Measurements from ENCODE around the gene TAC3.
A peak's percentile ranks its signal among the peaks of the same experiment; 100 is the strongest.
"Not testable (repeated sequence)": the region's sequence is repeated elsewhere in the genome, so short reads cannot be mapped to it uniquely, and the experiment has no call there.

Gene TAC3

DNA sequence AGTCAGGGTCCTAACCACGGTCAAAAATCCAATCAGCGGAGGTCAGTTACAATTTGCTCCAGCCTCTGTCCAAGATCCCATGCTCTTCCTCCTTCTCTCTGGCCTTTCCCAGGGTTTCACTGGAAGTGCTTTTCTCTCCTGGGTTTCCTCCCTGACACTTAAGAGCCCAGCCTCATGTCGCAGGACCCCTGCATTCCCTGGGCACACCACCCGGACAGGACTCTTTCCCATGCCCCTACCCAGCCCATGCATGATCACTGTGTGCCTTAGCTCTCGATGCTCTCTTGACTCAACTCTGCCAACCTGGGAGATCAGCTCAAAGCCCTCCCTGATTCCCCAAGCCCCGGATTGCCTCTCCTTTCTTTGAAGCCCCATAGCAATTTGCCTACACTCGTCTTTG is 15.5 kb upstream of the TAC3 start:
- no peak for DNase-seq

DNA sequence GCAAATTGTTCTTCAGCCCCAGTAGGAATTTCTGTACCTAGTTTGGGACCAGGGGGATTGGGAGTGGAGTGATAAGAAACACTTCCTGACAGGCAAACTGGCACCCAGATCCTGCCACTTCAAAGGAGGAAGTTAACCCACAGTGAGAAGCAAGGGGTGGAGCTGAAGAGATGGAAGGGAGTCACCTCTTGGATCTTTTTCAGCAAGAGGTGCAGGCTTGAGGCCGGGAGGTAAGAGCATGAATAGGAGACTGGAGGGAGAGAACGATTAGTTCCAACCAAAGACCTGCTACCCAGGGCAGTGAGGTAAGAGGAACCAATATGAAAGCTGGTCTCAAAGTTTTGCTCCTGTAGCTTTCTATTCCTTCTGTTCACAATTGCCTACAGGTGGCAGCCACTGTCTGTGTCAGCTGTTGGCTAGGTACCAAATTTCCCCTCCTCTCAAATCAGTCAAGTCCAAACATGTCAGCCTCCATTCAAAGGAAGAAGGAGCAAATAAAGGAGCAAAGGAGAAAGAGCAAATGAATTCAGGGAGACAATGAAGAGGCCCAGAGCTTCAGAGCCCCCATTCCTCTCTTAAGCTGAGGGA is 14.9 kb upstream of the TAC3 start:
- peak; percentile 77 for DNase-seq

DNA sequence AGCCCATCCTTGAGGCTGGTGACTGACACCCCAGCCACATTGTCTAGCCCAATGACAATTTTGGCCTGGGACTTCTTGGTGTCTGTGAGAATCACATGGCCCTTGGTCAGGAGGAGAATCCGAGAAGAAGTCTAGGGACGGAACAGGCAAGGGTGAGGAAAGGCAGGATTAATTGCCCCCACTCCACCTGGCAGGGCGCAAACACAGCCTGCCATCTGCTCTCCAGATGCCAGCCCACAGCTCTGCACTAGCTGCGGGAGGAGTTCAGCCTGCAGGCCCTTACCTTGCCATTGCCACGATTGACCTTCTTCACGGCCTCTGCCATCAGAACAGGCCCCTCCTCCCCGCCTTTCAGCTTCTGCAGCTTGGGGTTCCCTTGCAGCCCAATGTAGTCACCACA is 13.1 kb upstream of the TAC3 start:
- DNase-seq, result no peak

DNA sequence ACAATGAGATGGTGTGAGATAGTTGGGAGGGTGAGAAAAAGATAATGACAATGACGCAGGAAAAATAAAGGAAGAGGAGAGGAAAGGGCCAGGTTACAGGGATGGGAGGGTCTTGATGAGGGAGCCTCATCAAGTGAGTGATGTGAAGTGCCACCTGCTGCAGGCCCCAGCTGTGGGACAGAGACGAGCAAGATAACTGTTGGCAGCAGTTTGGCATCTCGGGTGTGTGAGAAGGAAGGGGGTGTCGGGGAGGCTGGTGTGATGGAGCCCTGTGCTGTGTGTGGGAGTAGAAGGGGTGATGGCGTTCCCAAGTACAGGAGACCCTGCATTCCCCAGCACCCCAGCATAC is 11.4 kb upstream of the TAC3 start:
- DNase-seq, result no peak

DNA sequence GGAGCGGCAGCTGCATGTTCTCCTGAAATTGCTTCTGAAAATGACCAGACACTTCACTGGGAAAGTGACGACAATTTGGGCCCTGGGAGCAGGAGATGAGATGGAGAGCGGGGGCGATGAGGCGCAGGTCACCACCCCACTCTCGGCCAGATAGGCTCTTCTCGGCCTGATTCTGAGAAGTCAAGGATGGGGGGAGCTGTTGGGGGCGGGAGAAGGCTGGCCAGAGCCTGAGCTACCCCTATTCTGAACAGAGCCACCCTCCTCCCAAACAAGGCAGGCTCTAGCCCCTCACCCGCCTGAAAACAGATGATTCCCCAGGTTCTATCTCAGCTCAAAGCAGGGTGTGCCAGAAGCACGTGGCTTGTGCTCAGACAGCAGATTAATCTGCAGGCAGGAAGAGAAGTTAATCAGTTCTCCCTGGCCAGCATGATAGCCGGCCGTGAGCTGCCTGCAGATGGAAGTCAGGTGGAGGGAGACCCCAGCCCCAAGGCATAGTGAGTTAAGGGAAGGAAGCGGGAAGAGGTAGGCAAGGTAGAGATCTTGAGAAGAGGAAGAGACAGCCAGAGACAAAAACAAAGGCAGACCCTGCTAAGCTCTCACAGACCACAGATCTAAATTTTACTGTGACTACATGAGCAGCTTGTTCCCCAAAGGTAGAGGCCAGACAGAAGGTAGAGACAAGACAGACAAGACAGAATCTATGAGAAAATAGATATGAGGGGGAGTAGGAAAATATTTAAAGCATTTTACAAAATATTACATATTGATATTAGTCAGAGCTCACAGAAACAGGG is 10.9 kb upstream of the TAC3 start:
- no peak for DNase-seq

DNA sequence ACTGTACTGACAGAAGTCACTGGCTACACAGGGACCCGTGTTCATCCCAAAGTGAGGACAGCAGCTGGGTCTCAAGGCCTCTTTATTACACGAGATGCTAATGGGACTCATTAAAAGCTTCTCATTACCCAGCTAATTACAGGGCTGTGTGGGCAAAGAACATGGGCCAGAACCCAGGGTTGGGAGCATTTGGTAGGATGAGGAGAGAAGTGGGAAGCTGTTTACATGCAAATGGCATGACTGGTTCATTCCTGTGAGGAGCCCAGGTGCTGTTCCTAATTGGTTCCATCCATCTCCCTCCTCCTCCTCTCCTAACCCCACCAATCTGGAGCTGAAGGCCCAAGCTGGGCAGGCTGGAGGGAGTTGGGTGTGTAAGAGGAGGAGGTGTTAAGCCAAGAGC is 8.9 kb upstream of the TAC3 start:
- DNase-seq, result no peak

DNA sequence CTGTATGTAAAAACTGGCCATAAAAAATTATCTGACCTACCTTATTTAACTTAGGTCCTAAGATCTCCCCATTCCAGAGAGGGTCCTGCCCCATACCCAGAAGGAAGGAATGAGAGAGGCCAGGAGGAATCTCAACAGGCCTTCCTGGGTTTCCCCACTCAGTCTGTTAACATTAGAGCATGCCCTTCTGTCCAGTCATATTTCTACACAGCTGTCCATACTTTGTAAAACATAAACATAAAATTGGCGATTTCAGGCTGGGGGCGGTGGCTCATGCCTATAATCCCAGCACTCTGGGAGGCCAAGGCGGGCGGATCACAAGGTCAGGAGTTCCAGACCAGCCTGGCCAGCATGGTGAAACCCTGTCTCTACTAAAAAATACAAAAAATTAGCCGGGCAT is 6.0 kb upstream of the TAC3 start:
- DNase-seq, result not testable (repeated sequence)

DNA sequence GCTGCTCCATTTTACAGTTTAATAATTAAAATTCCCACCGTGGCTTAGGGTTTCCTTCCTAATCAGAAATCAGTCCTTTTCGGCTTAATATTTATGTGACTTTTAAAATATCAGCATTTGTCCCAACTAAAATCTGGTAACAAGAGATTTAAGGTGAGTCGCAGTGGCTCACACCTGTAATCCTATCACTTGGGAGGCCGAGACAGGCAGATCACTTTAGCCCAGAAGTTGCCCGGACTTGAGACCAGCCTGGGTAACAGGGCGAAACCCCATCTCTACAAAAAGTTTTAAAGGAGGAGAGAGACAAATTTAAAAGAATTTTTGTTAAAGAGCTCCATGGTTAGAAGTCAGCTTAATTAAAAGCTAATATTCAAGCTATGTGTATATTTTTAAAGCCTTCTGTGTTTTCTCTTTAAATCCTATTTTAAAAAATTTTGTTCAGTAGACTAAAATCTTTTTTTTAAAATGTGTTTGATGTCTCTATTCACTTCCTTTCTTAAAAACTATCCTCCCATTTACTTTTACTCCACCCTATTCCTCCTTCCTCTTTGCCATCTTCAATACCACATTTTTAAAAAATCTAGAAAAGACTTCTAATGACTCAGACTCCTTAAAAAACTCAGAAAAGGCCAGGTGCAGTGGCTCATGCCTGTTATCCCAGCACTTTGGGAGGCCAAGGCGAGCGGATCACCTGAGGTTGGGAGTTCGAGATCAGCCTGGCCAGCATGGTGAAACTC is 3.8 kb upstream of the TAC3 start:
- no peak for DNase-seq

DNA sequence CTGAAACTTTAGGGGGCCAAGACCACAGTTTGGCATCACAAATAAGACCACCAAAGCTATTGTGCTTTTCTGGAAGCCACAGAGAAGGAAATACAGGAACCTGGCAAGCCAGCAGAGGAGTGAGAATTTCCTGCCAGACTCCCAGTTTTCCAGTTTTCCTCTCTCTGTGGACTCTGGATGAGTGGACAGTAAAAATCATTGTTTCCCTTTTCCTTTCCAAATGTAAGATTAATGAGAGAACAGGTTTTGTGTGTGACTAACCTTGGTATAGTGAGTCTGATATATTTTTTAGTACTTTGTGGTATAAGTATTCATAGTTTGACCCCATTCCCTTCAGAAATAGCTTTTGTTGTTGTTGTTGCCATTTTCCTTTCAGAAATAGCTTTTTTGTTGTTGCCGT is 2.6 kb upstream of the TAC3 start:
- no peak for DNase-seq

DNA sequence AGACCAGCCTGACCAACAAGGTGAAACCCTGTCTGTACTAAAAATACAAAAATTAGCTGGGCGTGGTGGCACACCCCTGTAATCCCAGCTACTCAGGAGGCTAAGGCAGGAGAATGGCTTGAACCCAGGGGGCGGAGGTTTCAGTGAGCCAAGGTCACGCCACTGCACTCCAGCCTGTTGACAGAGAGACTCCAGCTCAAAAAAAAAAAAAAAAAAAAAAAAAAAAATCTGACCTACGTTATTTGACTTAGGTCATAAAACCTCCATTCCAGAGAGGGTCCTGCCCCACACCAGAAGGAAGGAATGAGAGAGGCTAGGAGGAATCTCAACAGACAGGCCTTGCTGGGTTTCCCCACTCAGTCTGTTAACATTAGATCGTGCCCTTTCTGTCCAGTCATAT is 2.0 kb upstream of the TAC3 start:
- not testable (repeated sequence) for DNase-seq

DNA sequence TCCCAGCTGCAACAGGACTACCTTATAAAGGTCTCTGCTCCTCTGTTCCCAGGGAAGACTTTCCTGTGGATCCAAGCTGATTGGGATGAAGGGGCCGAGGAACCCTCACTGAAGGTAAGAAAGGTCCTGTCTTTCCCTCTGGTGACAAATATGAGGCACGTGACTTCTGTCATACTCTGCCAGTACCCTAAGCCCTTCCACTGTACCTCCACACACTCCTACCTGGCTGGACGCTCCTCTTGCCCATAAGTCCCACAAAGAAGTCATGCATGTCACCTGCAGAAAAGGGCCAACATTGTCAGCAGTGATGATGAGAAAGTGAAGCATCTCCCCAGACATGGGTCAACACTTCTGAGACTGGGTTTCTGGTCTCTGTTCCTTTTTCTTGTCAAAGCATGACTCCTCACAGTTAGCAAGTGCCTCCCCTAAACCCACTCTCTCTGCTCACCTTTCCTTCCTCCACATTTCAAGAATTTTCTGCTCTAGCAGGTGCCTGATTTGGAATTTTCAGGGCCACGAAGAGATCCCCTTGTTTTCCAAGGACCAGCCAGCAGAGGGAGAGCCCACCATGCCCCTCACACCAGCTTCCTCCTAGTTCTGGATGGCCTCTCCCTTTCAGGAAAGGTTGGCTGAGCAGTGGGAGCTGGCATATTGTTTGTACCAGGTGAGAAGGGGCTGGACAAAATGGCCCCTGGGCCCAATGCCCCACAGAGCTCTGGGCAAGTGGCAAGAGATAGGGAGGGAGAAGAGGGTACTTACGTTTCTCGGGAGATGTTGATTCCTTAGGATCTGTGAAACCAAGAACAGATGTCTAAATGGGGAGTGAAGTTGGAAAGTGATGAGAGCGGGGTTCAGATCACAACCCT is 3.5 kb downstream of the TAC3 start:
- DNase-seq, result no peak

DNA sequence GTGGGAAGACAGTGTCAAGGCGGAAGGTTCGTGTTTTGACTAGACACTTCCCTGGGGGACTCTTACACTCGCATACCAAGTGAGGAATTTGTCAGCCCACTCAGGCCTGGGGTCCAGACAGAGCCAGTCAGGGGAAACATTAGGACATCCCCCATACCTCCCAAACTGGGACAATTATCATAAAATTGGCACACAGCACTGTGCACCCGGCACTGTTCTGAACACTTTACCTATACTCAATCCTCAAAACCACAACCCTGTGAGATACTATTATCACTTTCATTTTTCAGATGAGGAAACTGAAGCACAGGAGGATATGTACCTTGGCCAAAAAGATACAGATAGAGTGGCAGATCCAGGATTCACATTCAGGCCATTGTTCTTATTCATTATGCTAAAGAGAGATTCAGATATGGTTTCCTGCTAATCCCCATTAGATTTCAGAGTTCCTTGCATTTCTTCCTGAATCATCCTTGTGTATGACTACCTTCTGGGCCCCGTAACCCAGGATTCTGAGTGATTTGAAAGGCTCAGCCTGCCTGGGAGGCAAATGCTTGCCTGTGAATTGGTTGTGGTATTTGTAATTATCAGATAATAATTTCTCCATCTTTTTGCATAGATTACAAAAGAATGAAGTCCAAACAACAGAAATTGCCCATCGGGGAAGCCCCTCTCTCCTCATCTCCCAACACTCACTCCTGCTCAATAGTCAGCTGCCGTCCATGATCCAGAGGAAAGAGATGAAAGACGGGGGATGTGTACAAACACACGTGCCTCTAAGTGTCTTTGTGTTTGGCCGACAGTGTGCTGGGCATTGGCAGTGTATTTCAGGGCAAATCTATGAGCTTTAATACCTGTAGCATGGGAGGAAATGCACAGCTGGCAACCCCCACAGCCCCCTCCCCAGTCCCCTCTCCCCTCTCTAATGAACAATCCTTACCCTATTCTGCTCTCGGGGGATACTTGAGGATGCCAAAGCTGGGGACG is 4.6 kb downstream of the TAC3 start:
- DNase-seq, result no peak

DNA sequence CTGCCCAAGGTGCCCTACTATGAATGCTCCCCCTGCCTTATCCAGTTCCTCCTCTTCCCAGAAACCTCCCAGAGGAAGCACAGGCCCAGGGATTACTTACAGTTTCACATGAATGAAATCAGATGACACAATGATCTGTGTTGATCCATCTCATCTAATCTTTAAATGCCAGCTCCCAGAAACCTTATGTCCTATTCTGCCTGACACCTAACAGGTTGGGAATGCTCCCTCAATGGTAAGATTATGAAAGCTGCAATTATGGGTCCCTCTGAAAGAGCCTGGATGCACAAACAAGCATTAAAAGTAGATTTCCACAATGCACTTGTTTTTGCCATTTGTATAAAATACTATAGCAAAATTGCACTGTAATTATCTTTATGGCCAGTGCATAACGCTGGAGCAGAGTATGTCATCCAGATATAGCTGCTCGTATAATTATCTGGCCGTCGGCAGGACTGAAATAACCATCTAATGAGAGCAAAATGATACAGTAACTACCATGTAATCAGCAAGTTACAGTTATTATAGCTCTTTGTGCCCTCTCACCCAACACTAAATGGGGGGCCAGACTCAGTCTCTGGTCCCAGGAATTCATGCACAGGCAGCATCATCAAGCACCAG is 5.6 kb downstream of the TAC3 start:
- no peak for DNase-seq

DNA sequence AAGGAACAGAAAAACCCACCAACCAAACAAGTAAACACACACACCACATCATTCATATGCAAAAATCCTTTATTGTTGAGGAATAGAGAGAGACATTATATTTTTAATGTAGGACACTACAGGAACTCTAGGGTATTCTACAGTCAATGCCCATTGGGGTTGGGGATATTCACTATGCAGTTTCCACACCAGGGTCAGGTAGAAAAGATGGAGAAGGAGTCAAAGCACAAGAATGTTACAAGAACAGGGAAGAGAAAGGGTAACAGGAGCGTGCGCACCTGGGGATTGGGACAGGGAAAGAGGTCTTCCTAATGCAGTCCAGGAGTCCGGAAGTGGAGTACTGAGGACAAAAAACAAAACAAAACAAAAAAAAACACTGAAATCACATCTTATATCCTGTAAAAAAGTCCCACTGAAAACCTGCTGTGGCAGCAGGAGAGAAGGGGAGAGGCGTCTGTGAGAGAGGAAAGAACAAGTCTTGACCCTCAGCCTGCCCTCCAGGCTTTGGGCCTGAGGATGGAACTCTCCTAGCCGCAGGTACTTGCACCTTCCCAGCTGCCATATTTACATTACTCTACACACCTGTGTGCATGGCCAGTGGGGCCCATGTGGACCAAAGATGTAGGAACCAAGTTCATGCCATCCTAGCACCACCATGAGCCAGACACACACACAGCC is 6.2 kb downstream of the TAC3 start:
- no peak for DNase-seq

DNA sequence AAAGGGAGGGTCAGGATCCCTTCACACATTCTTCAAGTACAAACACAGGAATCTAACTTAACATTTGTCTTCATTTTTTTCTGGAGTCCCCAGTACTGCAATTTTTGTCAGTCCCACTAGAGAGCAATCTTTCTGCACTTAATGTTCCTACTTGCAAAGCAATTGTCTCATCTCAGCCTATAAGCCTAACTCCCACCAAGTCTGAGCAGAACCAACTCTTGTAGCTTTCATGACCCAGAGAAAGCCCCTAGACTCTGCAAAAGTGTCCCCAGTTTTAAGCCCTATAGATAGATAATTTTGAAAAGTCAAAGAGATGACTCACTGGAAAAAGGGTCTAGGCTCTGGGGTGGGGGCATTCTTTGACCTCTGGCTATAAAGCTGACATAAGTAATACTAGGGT is 8.2 kb downstream of the TAC3 start:
- DNase-seq, result peak; percentile 49

DNA sequence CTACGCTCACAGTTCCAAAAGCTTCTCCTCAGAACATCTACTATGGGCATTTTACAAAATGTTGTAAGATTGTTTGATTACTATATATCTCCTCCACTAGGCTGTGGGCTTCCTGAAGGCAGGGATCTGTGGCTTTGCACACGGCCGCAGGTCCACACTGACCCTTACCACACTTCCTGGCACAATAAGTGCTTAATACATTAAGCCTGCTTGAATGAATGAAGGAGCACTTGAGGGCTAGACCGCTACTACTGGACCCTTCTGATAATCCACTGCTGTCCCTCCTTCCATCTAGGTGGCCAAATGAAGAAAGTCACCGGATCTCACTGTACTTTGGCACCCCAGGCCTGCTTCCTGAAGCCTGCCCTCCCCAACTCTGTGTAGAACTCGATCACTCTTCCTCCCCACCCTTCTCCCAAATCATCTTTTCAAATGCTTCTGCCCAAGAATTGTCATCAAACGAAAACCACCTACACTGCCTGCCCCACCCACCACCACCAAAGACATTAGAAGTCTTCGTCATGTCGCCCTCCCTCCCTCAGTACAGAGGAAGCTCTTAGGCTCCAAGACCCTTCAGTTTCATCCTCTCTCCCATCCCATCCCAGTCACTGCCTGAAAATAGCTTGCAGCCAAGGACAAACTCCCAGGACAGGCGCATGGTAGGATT is 9.4 kb downstream of the TAC3 start:
- no peak for DNase-seq

DNA sequence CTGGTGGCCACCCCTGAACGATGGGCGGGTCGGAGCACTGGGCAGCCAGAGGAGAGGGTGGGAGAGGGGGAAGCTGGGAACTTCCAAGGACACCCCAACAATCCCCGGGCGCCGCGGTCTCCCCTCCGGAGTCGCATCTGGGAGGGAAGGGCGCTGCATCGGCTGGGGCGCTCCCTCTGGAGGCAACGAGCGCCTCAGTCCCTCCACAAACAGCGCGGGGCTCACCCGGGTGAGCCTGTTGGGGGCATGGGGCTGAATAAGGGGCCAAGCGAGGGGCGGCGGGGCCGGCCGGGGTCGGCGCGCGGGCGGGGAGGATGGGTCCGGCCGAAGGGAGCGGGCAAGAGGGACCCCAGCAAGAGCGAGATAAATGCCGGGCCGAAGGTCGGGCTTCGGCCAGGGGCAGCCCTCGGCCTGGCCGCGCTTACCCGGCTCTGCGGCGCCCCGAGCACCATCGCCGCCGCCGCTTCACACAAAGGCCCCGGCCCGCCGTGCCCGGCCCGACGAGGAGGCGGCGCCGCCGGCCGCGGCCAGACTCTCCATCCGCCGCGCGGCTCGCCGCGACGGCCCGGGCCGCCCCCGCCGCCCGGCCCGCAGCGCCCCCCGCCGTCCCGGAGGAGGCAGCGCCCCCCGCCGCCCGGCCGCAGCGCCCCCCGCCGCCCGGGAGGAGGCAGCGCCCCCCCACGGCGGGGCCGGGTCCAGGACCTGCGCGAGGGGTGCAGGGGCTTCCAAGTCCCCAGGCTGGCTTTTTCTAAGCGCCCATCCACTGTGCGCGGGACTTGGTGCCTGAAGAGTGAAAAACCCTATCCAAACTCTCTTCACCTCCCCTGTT is 10.1 kb downstream of the TAC3 start, which contains the start of gene ZBTB39:
Gene ZBTB39, minus strand, starts transcription at position 567 of the 829 bp plus-strand sequence. CDS start 1,629 bp downstream, outside the sequence.
- DNase-seq, result peak; percentile 72

DNA sequence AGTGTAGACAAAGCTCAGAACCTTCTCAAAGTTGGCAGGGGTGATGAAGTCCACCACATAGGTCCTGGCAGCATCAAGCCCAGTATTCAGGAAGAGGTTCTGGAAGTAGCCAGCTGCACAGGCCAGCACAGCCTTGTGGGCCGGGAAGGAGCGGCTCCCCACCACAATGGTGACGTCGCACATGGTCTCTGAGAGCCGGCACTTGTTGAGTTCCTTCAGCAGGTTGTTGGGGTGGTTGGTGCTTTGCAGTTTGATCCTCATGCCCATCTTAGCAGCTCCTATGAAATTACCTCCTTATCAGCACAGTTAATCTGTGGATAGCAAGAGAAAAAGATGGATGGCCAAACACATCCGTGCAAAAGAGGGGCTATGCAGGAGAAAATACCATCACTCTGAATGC is 11.7 kb downstream of the TAC3 start:
- DNase-seq, result no peak

DNA sequence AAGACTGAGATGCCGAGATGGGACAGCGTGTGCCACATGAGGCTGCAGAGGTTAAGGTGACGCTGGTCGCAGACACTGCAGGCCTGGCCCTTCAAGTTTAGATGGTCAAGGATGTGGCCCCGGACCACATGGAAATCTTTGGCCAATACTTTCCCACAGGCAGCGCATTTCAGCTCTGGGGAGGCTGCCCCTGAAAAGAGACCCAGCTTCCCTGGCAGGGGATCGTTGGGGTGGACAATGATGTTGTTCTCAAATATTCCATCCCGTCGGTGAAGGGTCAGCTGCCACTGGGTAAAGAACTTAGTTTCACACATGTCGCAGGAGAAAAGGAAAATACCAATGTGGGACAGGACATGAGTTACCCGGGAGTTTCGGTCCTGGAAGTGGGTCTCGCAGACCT is 12.9 kb downstream of the TAC3 start:
- DNase-seq, result no peak
